IgD-negative memory B cell (primary cell): Measurements from ENCODE around the gene MYBPC2. TPM values are rescaled to one million over a fixed set of nuclear protein-coding genes. Genes with fewer than 3 reads are reported as not detected.
A peak's percentile ranks its signal among the peaks of the same experiment; 100 is the strongest.

Experiments
- H3K27ac Mint-ChIP-seq, 3 donors: one replicate each; pipeline ENCODE4 v1.8.0; 2020 to 2022; ENCODE audit warnings: mild to moderate bottlenecking in 3 of 3, mixed read lengths in 3 of 3, moderate library complexity in 1 of 3
- H3K27me3 Mint-ChIP-seq: one replicate; pipeline ENCODE4 v1.8.0; 2021; ENCODE audit warnings: mixed read lengths
- H3K36me3 Mint-ChIP-seq: one replicate; pipeline ENCODE4 v1.8.0; 2020; ENCODE audit warnings: mild to moderate bottlenecking, mixed read lengths
- H3K4me1 Mint-ChIP-seq, 3 donors: one replicate each; pipeline ENCODE4 v1.8.0; 2020 to 2022; ENCODE audit warnings: mixed read lengths in 3 of 3, mild to moderate bottlenecking in 1 of 3
- H3K4me3 Mint-ChIP-seq, 4 donors: one replicate each; pipeline ENCODE4 v1.8.0; 2020 to 2022; ENCODE audit warnings: mild to moderate bottlenecking in 4 of 4, mixed read lengths in 4 of 4, moderate library complexity in 3 of 4
- H3K9me3 Mint-ChIP-seq, 3 donors: one replicate each; pipeline ENCODE4 v1.8.0; 2020 to 2021; ENCODE audit warnings: mixed read lengths in 3 of 3, mild to moderate bottlenecking in 1 of 3
- polyA plus RNA-seq: library from polyadenylated mRNA; unstranded; fragments of 300-500 nt; fragmentation: Illumina TruSeq; gene quantifications from one replicate; pipeline ENCODE4 v1.2.3, GENCODE V29; 2021

MYBPC2 gene
- polyA plus RNA-seq, 1 donor from 2014 or later: 1.3 TPM

- Mint-ChIP-seq H3K4me3 (no peak overlapping the region), H3K4me1 (peaks cover 0 to 10% (median 6%) of the 10 kb centered on the region in 3 donors), H3K27me3 (no peaks in the 10 kb centered on the region), H3K27ac (no peak overlapping the region), H3K36me3 (no peaks in the 10 kb centered on the region), H3K9me3 (no peaks in the 10 kb centered on the region)
Observed at GRCh38 chr19:50496189-50497021, 63.7 kb downstream of the MYBPC2 start.

GRCh38 chr19:50497022-50497405 lies 64.3 kb downstream of the MYBPC2 start:
- no peaks in the 10 kb centered on the region for H3K36me3 Mint-ChIP-seq
- no peaks in the 10 kb centered on the region for H3K27me3 Mint-ChIP-seq
- H3K27ac Mint-ChIP-seq: no peak overlapping the region
- no peak overlapping the region for H3K4me3 Mint-ChIP-seq
- H3K4me1 Mint-ChIP-seq: peaks cover 0 to 4% (median 0%) of the 10 kb centered on the region in 3 donors
- H3K9me3 Mint-ChIP-seq: no peaks in the 10 kb centered on the region

GRCh38 chr19:50498219-50499056 lies 65.7 kb downstream of the MYBPC2 start:
- Mint-ChIP-seq H3K9me3 (no peaks in the 10 kb centered on the region), H3K27me3 (no peaks in the 10 kb centered on the region)

GRCh38 chr19:50500060-50500752 lies 67.5 kb downstream of the MYBPC2 start:
- no peak overlapping the region for H3K4me3 Mint-ChIP-seq
- no peak overlapping the region for H3K27ac Mint-ChIP-seq
- no peaks in the 10 kb centered on the region for H3K9me3 Mint-ChIP-seq

More at GRCh38 chr19:50498219-50499056, 65.7 kb downstream of the MYBPC2 start:
- Mint-ChIP-seq H3K36me3 (no peaks in the 10 kb centered on the region), H3K4me1 (peaks cover 0 to 2% (median 0%) of the 10 kb centered on the region in 3 donors), H3K27ac (no peak overlapping the region), H3K4me3 (no peak overlapping the region)

GRCh38 chr19:50500753-50501151 lies 68.1 kb downstream of the MYBPC2 start:
- Mint-ChIP-seq H3K4me3 (no peak overlapping the region), H3K9me3 (no peaks in the 10 kb centered on the region), H3K27ac (no peak overlapping the region), H3K4me1 (peaks cover 0 to 2% (median 0%) of the 10 kb centered on the region in 3 donors), H3K27me3 (no peaks in the 10 kb centered on the region), H3K36me3 (no peaks in the 10 kb centered on the region)

More at GRCh38 chr19:50500060-50500752, 67.5 kb downstream of the MYBPC2 start:
- no peaks in the 10 kb centered on the region for H3K36me3 Mint-ChIP-seq
- H3K27me3 Mint-ChIP-seq: no peaks in the 10 kb centered on the region
- peaks cover 0 to 2% (median 0%) of the 10 kb centered on the region in 3 donors for H3K4me1 Mint-ChIP-seq

- no peaks in the 10 kb centered on the region for H3K36me3 Mint-ChIP-seq
- no peaks in the 10 kb centered on the region for H3K9me3 Mint-ChIP-seq
- H3K27me3 Mint-ChIP-seq: no peaks in the 10 kb centered on the region
- H3K4me1 Mint-ChIP-seq: peaks cover 0 to 2% (median 0%) of the 10 kb centered on the region in 3 donors
- no peak overlapping the region for H3K27ac Mint-ChIP-seq
- no peak overlapping the region for H3K4me3 Mint-ChIP-seq
Observed at GRCh38 chr19:50501186-50501567, 68.5 kb downstream of the MYBPC2 start.

- Mint-ChIP-seq H3K27me3 (no peaks in the 10 kb centered on the region), H3K36me3 (no peaks in the 10 kb centered on the region), H3K27ac (no peak overlapping the region), H3K9me3 (no peaks in the 10 kb centered on the region), H3K4me3 (peak overlapping the region in 1 of 4 donors; percentile 66), H3K4me1 (peaks cover 0 to 2% (median 0%) of the 10 kb centered on the region in 3 donors)
Observed at GRCh38 chr19:50501568-50502475, 69.1 kb downstream of the MYBPC2 start.

GRCh38 chr19:50505856-50506611 lies 73.3 kb downstream of the MYBPC2 start:
- H3K4me3 Mint-ChIP-seq: no peak overlapping the region
- peaks cover 2% of the 10 kb centered on the region for H3K36me3 Mint-ChIP-seq
- H3K9me3 Mint-ChIP-seq: no peaks in the 10 kb centered on the region
- H3K4me1 Mint-ChIP-seq: peaks cover 4 to 12% (median 4%) of the 10 kb centered on the region in 3 donors
- H3K27me3 Mint-ChIP-seq: no peaks in the 10 kb centered on the region
- no peak overlapping the region for H3K27ac Mint-ChIP-seq

GRCh38 chr19:50506700-50507099 lies 74.0 kb downstream of the MYBPC2 start:
- Mint-ChIP-seq H3K9me3 (no peaks in the 10 kb centered on the region), H3K27ac (no peak overlapping the region), H3K4me1 (peaks cover 4 to 16% (median 6%) of the 10 kb centered on the region in 3 donors), H3K27me3 (no peaks in the 10 kb centered on the region), H3K4me3 (no peak overlapping the region), H3K36me3 (peaks cover 2% of the 10 kb centered on the region)

- no peak overlapping the region for H3K27ac Mint-ChIP-seq
- H3K9me3 Mint-ChIP-seq: no peaks in the 10 kb centered on the region
- peaks cover 4 to 18% (median 7%) of the 10 kb centered on the region in 3 donors for H3K4me1 Mint-ChIP-seq
- H3K36me3 Mint-ChIP-seq: peaks cover 2% of the 10 kb centered on the region
- H3K4me3 Mint-ChIP-seq: no peak overlapping the region
- no peaks in the 10 kb centered on the region for H3K27me3 Mint-ChIP-seq
Observed at GRCh38 chr19:50507376-50507775, 74.7 kb downstream of the MYBPC2 start.

- Mint-ChIP-seq H3K4me1 (peaks cover 4 to 18% (median 7%) of the 10 kb centered on the region in 3 donors), H3K27ac (peak overlapping the region in 2 of 3 donors; percentile 19 to 71), H3K4me3 (peak overlapping the region in 3 of 4 donors; percentile 44 to 74 (median 62)), H3K9me3 (no peaks in the 10 kb centered on the region), H3K27me3 (no peaks in the 10 kb centered on the region), H3K36me3 (peaks cover 2% of the 10 kb centered on the region)
Observed at GRCh38 chr19:50508843-50509190, 76.1 kb downstream of the MYBPC2 start.

GRCh38 chr19:50509366-50509765 lies 76.7 kb downstream of the MYBPC2 start:
- Mint-ChIP-seq H3K4me1 (peaks cover 4 to 18% (median 7%) of the 10 kb centered on the region in 3 donors), H3K9me3 (no peaks in the 10 kb centered on the region), H3K36me3 (peaks cover 2% of the 10 kb centered on the region), H3K4me3 (peak overlapping the region in 2 of 4 donors; percentile 5 to 30), H3K27ac (peak overlapping the region; percentile 16 to 93 (median 19)), H3K27me3 (peaks cover 3% of the 10 kb centered on the region)

- H3K9me3 Mint-ChIP-seq: no peaks in the 10 kb centered on the region
- peaks cover 2% of the 10 kb centered on the region for H3K36me3 Mint-ChIP-seq
- peaks cover 4 to 18% (median 7%) of the 10 kb centered on the region in 3 donors for H3K4me1 Mint-ChIP-seq
- peaks cover 4% of the 10 kb centered on the region for H3K27me3 Mint-ChIP-seq
- H3K27ac Mint-ChIP-seq: peak overlapping the region; percentile 54 to 98 (median 96)
- H3K4me3 Mint-ChIP-seq: peak overlapping the region in 2 of 4 donors; percentile 33 to 89
Observed at GRCh38 chr19:50510121-50510670, 77.5 kb downstream of the MYBPC2 start.
